HCT116 (cell line): Measurements from ENCODE around the gene RPL14. TPM values are rescaled to one million over a fixed set of nuclear protein-coding genes. Genes with fewer than 3 reads are reported as not detected.

Experiments
- ATAC-seq: fragments of 200-7000 bp; cut with Tn5 transposase; 2 replicates; pipeline ENCODE4 v1.9.1; 2020; ENCODE audit warnings: mild to moderate bottlenecking, moderate library complexity
- BruUV-seq: library from RNA; stranded (reverse); fragments of 400-500 nt; replicated peaks from 2 replicates; lab custom pipeline; 2021; lab: Mats Ljungman, UMichigan
- CTCF ChIA-PET: fragments of 300-600 bp; sonication (Branson Sonifier 250); formaldehyde crosslinking; loops from one replicate; lab custom pipeline; 2021; ENCODE audit warnings: antibody characterized with exemption; lab: Charles Lee
- POLR2A ChIA-PET: fragments of 300-600, 350-600 bp; sonication (Branson Sonifier 250); formaldehyde crosslinking; loops from one replicate; lab custom pipeline; 2021; ENCODE audit warnings: antibody characterized with exemption; lab: Charles Lee
- RAD21 ChIA-PET, 2 experiments: fragments of 300-600 bp; sonication (Branson Sonifier 250); formaldehyde crosslinking; loops; one replicate each; lab custom pipeline; 2023; ENCODE audit warnings: low total read pairs in 2 of 2; ENCODE audit not compliant: uncharacterized antibody in 2 of 2, unreplicated experiment in 2 of 2, low non-redundant PET in 1 of 2; lab: Charles Lee
- DNase-seq: peaks from one replicate; pipeline ENCODE4 v3.0.0-alpha.2; 2010; ENCODE audit warnings: low read depth, low spot score
- H2AFZ ChIP-seq: fragments of 200-600 bp; shearing (Covaris generic), sonication (generic); 2 replicates; pipeline ENCODE4 v1.6.1; 2017; ENCODE audit warnings: low read depth, mixed run types, mixed read lengths, antibody characterized with exemption, low read length; ENCODE audit not compliant: poor library complexity, severe bottlenecking
- H3K27ac ChIP-seq: 2 replicates; pipeline ENCODE4 v1.5.1; 2012; ENCODE audit warnings: low read depth, low read length
- H3K27me3 ChIP-seq: fragments of 200-600 bp; sonication (generic); 2 replicates; pipeline ENCODE4 v1.6.1; 2016; ENCODE audit warnings: mixed run types, low read length, mixed read lengths; ENCODE audit not compliant: insufficient read depth
- H3K36me3 ChIP-seq, 2 experiments: fragments of 200-500 bp in 1 of 2; fragments of 200-600 bp in 1 of 2; sonication (Bioruptor generic) in 1 of 2; sonication (generic) in 1 of 2; 2 replicates each; pipeline versions ENCODE4 v1.5.1 to v1.6.1; 2014 to 2016; ENCODE audit warnings: low read length in 2 of 2, inconsistent platforms in 1 of 2, mixed read lengths in 1 of 2, mixed run types in 1 of 2; ENCODE audit not compliant: insufficient read depth in 2 of 2, control insufficient read depth in 1 of 2
- H3K4me1 ChIP-seq, 2 experiments: fragments of 200-600 bp in 1 of 2; sonication (generic) in 1 of 2; 2 replicates each; pipeline versions ENCODE4 v1.5.1 to v1.6.1; 2012 to 2017; ENCODE audit warnings: low read length in 2 of 2, inconsistent platforms in 1 of 2, mild to moderate bottlenecking in 1 of 2, mixed read lengths in 1 of 2, mixed run types in 1 of 2, moderate library complexity in 1 of 2; ENCODE audit not compliant: insufficient read depth in 2 of 2, control insufficient read depth in 1 of 2
- H3K4me2 ChIP-seq: fragments of 200-600 bp; sonication (generic); 2 replicates; pipeline ENCODE4 v1.6.1; 2017; ENCODE audit warnings: mixed run types, low read length, mixed read lengths
- H3K4me3 ChIP-seq, 2 experiments: fragments of 200-600 bp in 1 of 2; sonication (generic) in 1 of 2; replicated peaks in 1 of 2; 2 replicates each; pipeline ENCODE4 v1.5.1; 2011 to 2016; ENCODE audit warnings: low read length in 2 of 2, control low read depth in 1 of 2, low read depth in 1 of 2, mild to moderate bottlenecking in 1 of 2, mixed read lengths in 1 of 2, mixed run types in 1 of 2
- H3K79me2 ChIP-seq: fragments of 200-600 bp; sonication (generic); 2 replicates; pipeline ENCODE4 v1.6.1; 2017; ENCODE audit warnings: mild to moderate bottlenecking, mixed run types, low read length, moderate library complexity, mixed read lengths; ENCODE audit not compliant: insufficient read depth
- H3K9ac ChIP-seq: fragments of 200-600 bp; sonication (generic); 2 replicates; pipeline ENCODE4 v1.6.1; 2016; ENCODE audit warnings: low read length, mixed read lengths
- H3K9me2 ChIP-seq: fragments of 200-600 bp; sonication (generic), shearing (Covaris generic); 2 replicates; pipeline ENCODE4 v1.6.1; 2017; ENCODE audit warnings: mixed run types, mild to moderate bottlenecking, moderate library complexity; ENCODE audit not compliant: insufficient read depth
- H3K9me3 ChIP-seq, 2 experiments: fragments of 200-500 bp in 1 of 2; fragments of 200-600 bp in 1 of 2; sonication (Bioruptor generic) in 1 of 2; sonication (generic) in 1 of 2; 2 replicates each; pipeline ENCODE4 v1.6.1; 2014 to 2017; ENCODE audit warnings: low read length in 2 of 2, mixed read lengths in 2 of 2, inconsistent platforms in 1 of 2, low read depth in 1 of 2, mild to moderate bottlenecking in 1 of 2, mixed run types in 1 of 2, moderate library complexity in 1 of 2; ENCODE audit not compliant: control insufficient read depth in 1 of 2, insufficient read depth in 1 of 2
- H4K20me1 ChIP-seq: fragments of 200-600 bp; sonication (generic), shearing (Covaris generic); 2 replicates; pipeline ENCODE4 v1.6.1; 2017; ENCODE audit warnings: mixed run types, mild to moderate bottlenecking, moderate library complexity; ENCODE audit not compliant: insufficient read depth
- CBX3 ChIP-seq: IDR thresholded peaks from 2 replicates; pipeline ENCODE4 v1.6.1; 2012; ENCODE audit warnings: low read depth
- CEBPB ChIP-seq: IDR thresholded peaks from 2 replicates; pipeline ENCODE4 v1.6.1; 2012; ENCODE audit warnings: low read depth
- CTCF ChIP-seq, 3 experiments: fragments of 200-600 bp in 1 of 3; sonication (generic) in 1 of 3; IDR thresholded peaks in 2 of 3; conservative IDR thresholded peaks in 1 of 3; 2 replicates each; pipeline ENCODE4 v1.5.1; 2012 to 2017; ENCODE audit warnings: low read depth in 2 of 3, low read length in 2 of 3, antibody characterized with exemption in 1 of 3, borderline replicate concordance in 1 of 3, control low read depth in 1 of 3, mild to moderate bottlenecking in 1 of 3, mixed read lengths in 1 of 3, mixed run types in 1 of 3, moderate library complexity in 1 of 3; ENCODE audit not compliant: insufficient read depth in 1 of 3
- EGR1 ChIP-seq: IDR thresholded peaks from 2 replicates; pipeline ENCODE4 v1.6.1; 2012; ENCODE audit warnings: low read depth
- ELF1 ChIP-seq: IDR thresholded peaks from 2 replicates; pipeline ENCODE4 v1.6.1; 2012; ENCODE audit warnings: low read depth, borderline replicate concordance
- EZH2 ChIP-seq: fragments of 200-600 bp; sonication (generic); IDR thresholded peaks from 2 replicates; pipeline ENCODE4 v1.6.1; 2017; ENCODE audit warnings: antibody characterized with exemption, mixed run types
- EZH2phosphoT487 ChIP-seq: fragments of 200-600 bp; IDR thresholded peaks from 2 replicates; pipeline ENCODE4 v1.6.1; 2018; ENCODE audit warnings: antibody characterized with exemption, borderline replicate concordance
- FOSL1 ChIP-seq: IDR thresholded peaks from 2 replicates; pipeline ENCODE4 v1.6.1; 2012; ENCODE audit warnings: low read depth
- JUND ChIP-seq: IDR thresholded peaks from 2 replicates; pipeline ENCODE4 v1.6.1; 2012
- POLR2A ChIP-seq: IDR thresholded peaks from 2 replicates; pipeline ENCODE4 v1.7.0; 2011; ENCODE audit warnings: borderline replicate concordance; ENCODE audit not compliant: insufficient read depth, insufficient read length; ENCODE audit errors: extremely low read depth
- POLR2AphosphoS5 ChIP-seq: IDR thresholded peaks from 2 replicates; pipeline ENCODE4 v1.6.1; 2011; ENCODE audit warnings: mild to moderate bottlenecking, low read depth, low read length, moderate library complexity
- RAD21 ChIP-seq: IDR thresholded peaks from 2 replicates; pipeline ENCODE4 v1.6.1; 2012; ENCODE audit warnings: low read depth, mild to moderate bottlenecking
- SIN3A ChIP-seq: IDR thresholded peaks from 2 replicates; pipeline ENCODE4 v1.6.1; 2012; ENCODE audit warnings: low read depth
- SP1 ChIP-seq: IDR thresholded peaks from 2 replicates; pipeline ENCODE4 v1.6.1; 2012; ENCODE audit warnings: low read depth
- SRF ChIP-seq: IDR thresholded peaks from 2 replicates; pipeline ENCODE4 v1.6.1; 2012; ENCODE audit warnings: low read depth
- TCF7L2 ChIP-seq: IDR thresholded peaks from 2 replicates; pipeline ENCODE4 v1.7.0; 2011; ENCODE audit warnings: borderline replicate concordance, inconsistent platforms; ENCODE audit not compliant: insufficient read depth, insufficient read length; ENCODE audit errors: extremely low read depth
- YY1 ChIP-seq: IDR thresholded peaks from 2 replicates; pipeline ENCODE4 v1.6.1; 2011; ENCODE audit warnings: low read length, low read depth, moderate library complexity, mild to moderate bottlenecking; ENCODE audit not compliant: insufficient replicate concordance; ENCODE audit errors: extremely low read depth
- ZBTB33 ChIP-seq: IDR thresholded peaks from 2 replicates; pipeline ENCODE4 v1.6.1; 2011; ENCODE audit warnings: mild to moderate bottlenecking, low read length, moderate library complexity; ENCODE audit not compliant: insufficient replicate concordance; ENCODE audit errors: extremely low read depth
- ZFX ChIP-seq: fragments of 450-650 bp; IDR thresholded peaks from 2 replicates; pipeline ENCODE4 v1.6.1; 2017
- ZNF274 ChIP-seq: fragments of 200-500 bp; sonication (Bioruptor generic); IDR thresholded peaks from 2 replicates; pipeline ENCODE4 v1.6.1; 2014; ENCODE audit warnings: mild to moderate bottlenecking, low read depth, low read length, inconsistent platforms
- intact Hi-C: fragments of 100-400 bp; cut with micrococcal nuclease; formaldehyde crosslinking; loops from 2 replicates; pipeline ENCODE4 v1.10.0; 2022
- total RNA-seq: library from RNA; stranded (reverse); gene quantifications from one replicate; pipeline ENCODE4 v1.2.1, GENCODE V29; 2021; ENCODE audit not compliant: unreplicated experiment
- TF ChIP-seq, protein P1 (sequence below): IDR thresholded peaks from 2 replicates; pipeline ENCODE4 v1.6.1; 2012
- TF ChIP-seq, protein P2 (sequence below): IDR thresholded peaks from 2 replicates; pipeline ENCODE4 v1.6.1; 2012

RPL14 gene
- total RNA-seq, 1 experiment from 2014 or later = 2,938 TPM

- POLR2A ChIA-PET = no interaction called here
- Histone ChIP-seq H3K4me1 (peaks cover 8 to 21% of the 10 kb centered on the region in 2 experiments; a peak in 3 of 4 replicates), H3K27ac (peak overlapping the region; percentile 56), H3K9me3 (no peaks in the 10 kb centered on the region), H3K4me2 (peak overlapping the region; percentile 94), H4K20me1 (no peaks in the 10 kb centered on the region), H2AFZ (peak overlapping the region; percentile 75), H3K79me2 (peaks cover 19% of the 10 kb centered on the region), H3K27me3 (no peaks in the 10 kb centered on the region), H3K9ac (peak overlapping the region; percentile 66), H3K36me3 (peaks cover 1 to 5% of the 10 kb centered on the region in 2 experiments; a peak in 3 of 4 replicates), H3K9me2 (no peaks in the 10 kb centered on the region), H3K4me3 (peak overlapping the region; percentile 78 to 83)
- BruUV-seq = no TSS peak
- RAD21 ChIA-PET = no interaction called here
- ATAC-seq (peak; percentile 91), DNase-seq (peak; percentile 97)
- intact Hi-C loops = no loop called here
- CTCF ChIA-PET = no interaction called here
- TF ChIP-seq ZBTB33 (no peak), SIN3A (peak; percentile 81), EZH2phosphoT487 (no peak), ELF1 (no peak; the same call in 1 of the 2 replicates), ZFX (peak; percentile 39), CTCF (IDR thresholded peaks at IDR 0.05 in 2 of 3, conservative IDR thresholded peaks at IDR 0.05 in 1 of 3; ENCODE audit: borderline replicate concordance in 1 of 3, insufficient read depth in 1 of 3, low read depth in 2 of 3, low read length in 2 of 3) (no peak), CBX3 (peak; percentile 73), JUND (0 out of 2 replicates have a peak, but pooled peaks have one; percentile 33), YY1 (peak; percentile 99), SP1 (peak; percentile 92), CEBPB (no peak), FOSL1 (no peak), POLR2A (peak; percentile 62), POLR2AphosphoS5 (peak; percentile 91), ZNF274 (no peak), EZH2 (no peak), EGR1 (peak; percentile 49; the same call in 1 of the 2 replicates), RAD21 (no peak), SRF (no peak), TCF7L2 (peak; percentile 15)
- TF ChIP-seq, protein P1, sequence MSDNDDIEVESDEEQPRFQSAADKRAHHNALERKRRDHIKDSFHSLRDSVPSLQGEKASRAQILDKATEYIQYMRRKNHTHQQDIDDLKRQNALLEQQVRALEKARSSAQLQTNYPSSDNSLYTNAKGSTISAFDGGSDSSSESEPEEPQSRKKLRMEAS = peak; percentile 78
- TF ChIP-seq, protein P2, sequence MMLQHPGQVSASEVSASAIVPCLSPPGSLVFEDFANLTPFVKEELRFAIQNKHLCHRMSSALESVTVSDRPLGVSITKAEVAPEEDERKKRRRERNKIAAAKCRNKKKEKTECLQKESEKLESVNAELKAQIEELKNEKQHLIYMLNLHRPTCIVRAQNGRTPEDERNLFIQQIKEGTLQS = no peak
These were observed 4.0 kb upstream of the RPL14 start for GRCh38 chr3:40452876-40453730.
